ENCODE results near the gene LGALS16. TPM values are rescaled to one million over a fixed set of nuclear protein-coding genes. Genes with fewer than 3 reads are reported as not detected.
"Not testable (repeated sequence)": the region's sequence is repeated elsewhere in the genome, so short reads cannot be mapped to it uniquely, and the experiment has no call there.

LGALS16 gene
- total RNA-seq, 4 donors from 2014 or later = not detected

DNA sequence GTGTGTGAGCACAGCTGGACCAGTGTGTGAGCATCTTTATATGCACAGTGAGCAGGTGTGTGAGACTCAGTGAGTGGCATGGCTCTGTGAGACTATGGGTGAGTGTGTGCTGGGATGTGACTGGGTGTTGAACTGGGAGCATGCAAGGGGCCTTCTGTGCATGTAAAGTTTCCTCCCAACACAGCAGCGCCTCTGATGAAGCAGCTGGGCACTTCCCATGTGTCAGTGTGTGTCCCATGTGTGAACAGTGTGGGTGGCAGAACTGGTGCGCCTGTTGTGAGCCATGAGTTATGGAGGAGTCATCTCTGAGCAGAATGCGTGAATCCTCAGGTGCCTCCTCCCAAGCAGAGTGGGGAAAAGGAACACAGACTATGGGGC is 24.1 kb downstream of the LGALS16 start:
- H3K9me3 ChIP-seq = no peaks in the 10 kb centered on the region
- DNase-seq = no peak
- TF ChIP-seq CTCF (IDR thresholded peaks at IDR 0.05) (no peak), POLR2A (IDR thresholded peaks at IDR 0.05) (no peak)
- no peak overlapping the region for H3K4me3 ChIP-seq
- H3K4me1 ChIP-seq = no peaks in the 10 kb centered on the region
- no peak overlapping the region for H3K27ac ChIP-seq
- H3K27me3 ChIP-seq = no peaks in the 10 kb centered on the region
- no peaks in the 10 kb centered on the region for H3K36me3 ChIP-seq

DNA sequence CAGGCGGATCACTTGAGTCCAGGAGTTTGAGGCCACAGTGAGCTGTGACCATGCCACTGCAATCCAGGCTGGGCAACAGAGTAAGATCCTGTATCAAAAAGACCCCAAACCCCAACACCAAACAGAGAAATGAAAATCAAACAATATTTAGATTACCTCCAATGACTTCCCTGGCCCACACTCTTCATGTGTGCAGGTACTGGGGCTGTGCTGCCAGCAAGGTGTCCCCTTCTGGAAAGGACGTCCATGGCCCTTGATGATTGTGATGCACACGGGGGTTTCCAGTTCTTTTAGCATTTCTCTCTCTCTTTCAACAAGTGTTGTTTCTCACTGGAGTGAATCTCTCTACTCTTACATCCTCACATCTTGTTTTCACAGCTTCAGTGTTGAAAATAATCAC is 24.9 kb downstream of the LGALS16 start:
- no peak overlapping the region for H3K4me3 ChIP-seq
- H3K27me3 ChIP-seq = no peaks in the 10 kb centered on the region
- TF ChIP-seq POLR2A (IDR thresholded peaks at IDR 0.05) (no peak), CTCF (IDR thresholded peaks at IDR 0.05) (no peak)
- no peaks in the 10 kb centered on the region for H3K9me3 ChIP-seq
- no peak overlapping the region for H3K27ac ChIP-seq
- no peaks in the 10 kb centered on the region for H3K4me1 ChIP-seq
- H3K36me3 ChIP-seq = no peaks in the 10 kb centered on the region
- DNase-seq = no peak

DNA sequence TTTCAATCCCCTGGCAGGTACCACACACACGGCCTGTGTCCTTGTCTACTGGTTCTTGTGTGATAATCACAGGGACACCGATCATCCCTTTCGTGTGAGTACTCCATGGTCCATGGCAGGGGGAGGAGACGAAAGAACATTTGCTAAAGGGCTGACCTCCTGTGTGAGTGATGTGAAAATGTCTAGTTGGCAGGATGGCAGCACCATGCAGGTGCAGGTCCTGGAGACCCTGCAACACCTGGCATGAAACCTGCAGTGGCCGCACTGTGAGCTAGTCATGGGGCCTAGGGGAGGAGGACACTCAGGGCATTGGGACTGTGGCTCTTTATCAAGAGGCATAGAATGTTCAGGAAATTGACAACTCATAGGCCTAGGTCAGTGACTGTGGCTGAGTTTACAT is 25.7 kb downstream of the LGALS16 start:
- Histone ChIP-seq H3K27ac (no peak overlapping the region), H3K36me3 (no peaks in the 10 kb centered on the region), H3K4me1 (no peaks in the 10 kb centered on the region), H3K27me3 (no peaks in the 10 kb centered on the region), H3K4me3 (no peak overlapping the region), H3K9me3 (no peaks in the 10 kb centered on the region)
- no peak for TF ChIP-seq CTCF (IDR thresholded peaks at IDR 0.05)
- no peak for DNase-seq

GRCh38 chr19:39684267-39684666 is 28.6 kb downstream of the LGALS16 start:
- Histone ChIP-seq H3K27me3 (no peaks in the 10 kb centered on the region), H3K36me3 (no peaks in the 10 kb centered on the region), H3K9me3 (no peaks in the 10 kb centered on the region), H3K27ac (no peak overlapping the region), H3K4me3 (no peak overlapping the region), H3K4me1 (no peaks in the 10 kb centered on the region)
- TF ChIP-seq POLR2A (IDR thresholded peaks at IDR 0.05) (no peak), CTCF (IDR thresholded peaks at IDR 0.05) (no peak)
- DNase-seq = no peak

GRCh38 chr19:39686739-39687138 is 31.0 kb downstream of the LGALS16 start:
- H3K36me3 ChIP-seq = no peaks in the 10 kb centered on the region
- H3K9me3 ChIP-seq = no peaks in the 10 kb centered on the region
- no peaks in the 10 kb centered on the region for H3K4me1 ChIP-seq
- H3K27ac ChIP-seq = no peak overlapping the region
- H3K27me3 ChIP-seq = no peaks in the 10 kb centered on the region
- H3K4me3 ChIP-seq = no peak overlapping the region
- no peak for TF ChIP-seq CTCF (IDR thresholded peaks at IDR 0.05)
- no peak for TF ChIP-seq POLR2A (IDR thresholded peaks at IDR 0.05)
- DNase-seq = no peak

DNA sequence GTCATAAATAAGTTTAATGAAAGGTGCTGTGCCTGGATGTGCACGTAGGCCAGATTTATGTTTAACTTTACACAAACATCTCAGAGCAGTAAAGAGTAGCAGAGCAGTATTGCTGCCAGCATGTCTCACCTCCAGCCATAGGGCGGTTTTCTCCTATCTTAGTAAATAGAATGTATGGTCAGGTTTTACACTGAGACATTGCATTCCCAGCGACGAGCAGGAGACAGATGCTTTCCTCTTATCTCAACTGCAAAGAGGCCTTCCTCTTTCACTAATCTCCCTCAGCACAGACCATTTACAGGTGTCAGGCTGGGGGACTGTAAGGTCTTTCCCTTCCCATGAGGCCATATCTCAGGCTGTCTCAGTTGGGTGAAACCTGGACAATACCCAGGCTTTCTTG is 32.9 kb downstream of the LGALS16 start:
- H3K4me1 ChIP-seq, DNase-seq: not testable (repeated sequence)

More for the DNA sequence above, 32.9 kb downstream of the LGALS16 start:
- not testable (repeated sequence) for H3K27ac ChIP-seq, H3K27me3 ChIP-seq, H3K4me3 ChIP-seq, H3K36me3 ChIP-seq, H3K9me3 ChIP-seq

Data from Peyer's patch (tissue), 4 donors.